DOHH2 (cell line): Measurements from ENCODE around the gene CHN2.

Experiments used
- H3F3A ChIP-seq: fragments of 200-600 bp; sonication (generic), shearing (Covaris generic); 2 replicates; pipeline ENCODE4 v1.6.0; 2016; ENCODE audit warnings: antibody characterized with exemption, mild to moderate bottlenecking; ENCODE audit not compliant: control insufficient read depth, insufficient read depth
- H3K27ac ChIP-seq: fragments of 200-600 bp; sonication (generic); 2 replicates; pipeline ENCODE4 v1.5.1; 2014; ENCODE audit warnings: low read depth, mild to moderate bottlenecking, low read length, moderate library complexity
- H3K27me3 ChIP-seq: fragments of 200-600 bp; sonication (generic); 2 replicates; pipeline ENCODE4 v1.6.1; 2014; ENCODE audit warnings: mild to moderate bottlenecking, low read length, mixed read lengths; ENCODE audit not compliant: control insufficient read depth
- H3K36me3 ChIP-seq: fragments of 200-600 bp; sonication (generic); 2 replicates; pipeline ENCODE4 v1.6.1; 2014; ENCODE audit warnings: mild to moderate bottlenecking, low read length, moderate library complexity, mixed read lengths; ENCODE audit not compliant: control insufficient read depth
- H3K4me1 ChIP-seq: fragments of 200-600 bp; sonication (generic); 2 replicates; pipeline ENCODE4 v1.6.1; 2014; ENCODE audit warnings: mild to moderate bottlenecking, low read length, mixed read lengths; ENCODE audit not compliant: control insufficient read depth
- H3K4me2 ChIP-seq: fragments of 200-600 bp; sonication (generic); 2 replicates; pipeline ENCODE4 v1.6.0; 2014; ENCODE audit warnings: mild to moderate bottlenecking, low read length, moderate library complexity
- H3K4me3 ChIP-seq: fragments of 200-600 bp; sonication (generic); 2 replicates; pipeline ENCODE4 v1.5.1; 2014; ENCODE audit warnings: mild to moderate bottlenecking, low read length, mixed read lengths
- H3K79me2 ChIP-seq: fragments of 200-600 bp; sonication (generic); 2 replicates; pipeline ENCODE4 v1.6.1; 2014; ENCODE audit warnings: mild to moderate bottlenecking, low read length, mixed read lengths; ENCODE audit not compliant: control insufficient read depth
- H3K9me2 ChIP-seq: fragments of 200-600 bp; sonication (generic); replicated peaks from 2 replicates; pipeline ENCODE4 v1.6.1; 2014; ENCODE audit warnings: mild to moderate bottlenecking, low read length, mixed read lengths; ENCODE audit not compliant: control insufficient read depth
- H3K9me3 ChIP-seq: fragments of 200-600 bp; sonication (generic); 2 replicates; pipeline ENCODE4 v1.6.1; 2014; ENCODE audit warnings: antibody characterized with exemption, low read length, mixed read lengths; ENCODE audit not compliant: control insufficient read depth, insufficient read depth
- H4K20me1 ChIP-seq: fragments of 200-600 bp; sonication (generic); 2 replicates; pipeline ENCODE4 v1.6.0; 2014; ENCODE audit warnings: low read depth, mild to moderate bottlenecking, antibody characterized with exemption, low read length, moderate library complexity; ENCODE audit not compliant: control insufficient read depth, insufficient read depth
- CTCF ChIP-seq: fragments of 200-600 bp; sonication (generic); IDR thresholded peaks from one replicate; pipeline ENCODE4 v1.5.1; 2014; ENCODE audit warnings: antibody characterized with exemption, mild to moderate bottlenecking, low read depth, low read length; ENCODE audit not compliant: poor library complexity, severe bottlenecking
- EZH2phosphoT487 ChIP-seq: fragments of 200-600 bp; sonication (generic); IDR thresholded peaks from 2 replicates; pipeline ENCODE4 v1.6.1; 2017; ENCODE audit warnings: borderline replicate concordance, mild to moderate bottlenecking, antibody characterized with exemption, low read length, moderate library complexity, mixed read lengths

The CHN2 gene

GRCh38 chr7:29322023-29322712, 127.6 kb downstream of the CHN2 start:
- Histone ChIP-seq H3F3A (no peaks in the 10 kb centered on the region), H3K27ac (no peak overlapping the region), H3K4me1 (no peaks in the 10 kb centered on the region), H3K36me3 (no peaks in the 10 kb centered on the region), H3K9me3 (no peaks in the 10 kb centered on the region), H3K4me2 (no peak overlapping the region), H4K20me1 (no peaks in the 10 kb centered on the region), H3K79me2 (no peaks in the 10 kb centered on the region), H3K4me3 (no peak overlapping the region), H3K27me3 (no peaks in the 10 kb centered on the region), H3K9me2 (no peaks in the 10 kb centered on the region)
- TF ChIP-seq CTCF (no peak), EZH2phosphoT487 (no peak)

GRCh38 chr7:29325476-29325875, 130.9 kb downstream of the CHN2 start:
- no peaks in the 10 kb centered on the region for H3K4me1 ChIP-seq
- H3K79me2 ChIP-seq = no peaks in the 10 kb centered on the region
- no peak overlapping the region for H3K27ac ChIP-seq
- no peaks in the 10 kb centered on the region for H3K9me2 ChIP-seq
- no peaks in the 10 kb centered on the region for H4K20me1 ChIP-seq
- H3K27me3 ChIP-seq = no peaks in the 10 kb centered on the region
- H3K4me2 ChIP-seq = no peak overlapping the region
- no peaks in the 10 kb centered on the region for H3F3A ChIP-seq
- no peak for TF ChIP-seq CTCF
- no peak for TF ChIP-seq EZH2phosphoT487
- no peaks in the 10 kb centered on the region for H3K9me3 ChIP-seq
- H3K4me3 ChIP-seq = no peak overlapping the region
- no peaks in the 10 kb centered on the region for H3K36me3 ChIP-seq

GRCh38 chr7:29326864-29327263, 132.3 kb downstream of the CHN2 start:
- TF ChIP-seq CTCF (no peak), EZH2phosphoT487 (no peak)

More at GRCh38 chr7:29326864-29327263, 132.3 kb downstream of the CHN2 start:
- Histone ChIP-seq H3K4me1 (no peaks in the 10 kb centered on the region), H3K27me3 (no peaks in the 10 kb centered on the region), H3K9me2 (no peaks in the 10 kb centered on the region), H3K4me3 (no peak overlapping the region), H4K20me1 (no peaks in the 10 kb centered on the region), H3F3A (no peaks in the 10 kb centered on the region), H3K4me2 (no peak overlapping the region), H3K27ac (no peak overlapping the region), H3K79me2 (no peaks in the 10 kb centered on the region), H3K36me3 (no peaks in the 10 kb centered on the region), H3K9me3 (no peaks in the 10 kb centered on the region)
